GM23338 (cell line): ENCODE measurements around the gene GOSR1. TPM values are rescaled to one million over a fixed set of nuclear protein-coding genes. Genes with fewer than 3 reads are reported as not detected.

Experiments
- ATAC-seq: fragments of 200-7000 bp; cut with Tn5 transposase; 3 replicates; pipeline ENCODE4 v1.9.1; 2020
- DNase-seq: peaks from one replicate; pipeline ENCODE4 v3.0.0-alpha.2; 2015; ENCODE audit warnings: low spot score
- H2AFZ ChIP-seq: fragments of 200-600 bp; sonication (generic); 2 replicates; pipeline ENCODE4 v1.8.0; 2016; ENCODE audit warnings: antibody characterized with exemption, mild to moderate bottlenecking, moderate library complexity
- H3F3A ChIP-seq: fragments of 200-600 bp; sonication (generic); replicated peaks from 2 replicates; pipeline ENCODE4 v1.8.0; 2017; ENCODE audit warnings: antibody characterized with exemption, mixed run types, low read depth
- H3K27ac ChIP-seq: fragments of 200-600 bp; sonication (generic); 2 replicates; pipeline ENCODE4 v1.6.1; 2016; ENCODE audit warnings: low read depth
- H3K27me3 ChIP-seq: fragments of 200-600 bp; sonication (generic); 2 replicates; pipeline ENCODE4 v1.8.0; 2016; ENCODE audit warnings: mild to moderate bottlenecking, mixed run types, moderate library complexity; ENCODE audit not compliant: insufficient read depth
- H3K36me3 ChIP-seq: fragments of 200-600 bp; sonication (generic); 2 replicates; pipeline ENCODE4 v1.8.0; 2016; ENCODE audit warnings: mild to moderate bottlenecking; ENCODE audit not compliant: insufficient read depth
- H3K4me1 ChIP-seq: fragments of 200-600 bp; sonication (generic); 2 replicates; pipeline ENCODE4 v1.8.0; 2016; ENCODE audit warnings: mild to moderate bottlenecking, moderate library complexity; ENCODE audit not compliant: insufficient read depth
- H3K4me2 ChIP-seq: fragments of 200-600 bp; sonication (generic); 2 replicates; pipeline ENCODE4 v1.7.1; 2017; ENCODE audit warnings: mixed run types
- H3K4me3 ChIP-seq: fragments of 200-600 bp; sonication (generic); 2 replicates; pipeline ENCODE4 v1.6.1; 2016; ENCODE audit warnings: mixed run types
- H3K79me2 ChIP-seq: fragments of 200-600 bp; sonication (generic); replicated peaks from 2 replicates; pipeline ENCODE4 v1.8.0; 2017; ENCODE audit warnings: mild to moderate bottlenecking; ENCODE audit not compliant: insufficient read depth
- H3K9me2 ChIP-seq: fragments of 200-600 bp; sonication (generic); 2 replicates; pipeline ENCODE4 v1.8.0; 2017; ENCODE audit not compliant: insufficient read depth
- H4K20me1 ChIP-seq: fragments of 200-600 bp; sonication (generic); replicated peaks from 2 replicates; pipeline ENCODE4 v1.8.0; 2017; ENCODE audit warnings: mild to moderate bottlenecking; ENCODE audit not compliant: insufficient read depth
- H3K27ac Mint-ChIP-seq: 2 replicates; pipeline ENCODE4 v1.8.0; 2020; ENCODE audit warnings: inconsistent platforms, mild to moderate bottlenecking, moderate library complexity, mixed read lengths
- H3K27me3 Mint-ChIP-seq: 3 replicates; pipeline ENCODE4 v1.8.0; 2022; ENCODE audit warnings: low read depth, mild to moderate bottlenecking, moderate library complexity, mixed read lengths, inconsistent platforms; ENCODE audit not compliant: insufficient read depth, poor library complexity
- H3K36me3 Mint-ChIP-seq: 3 replicates; pipeline ENCODE4 v1.8.0; 2021; ENCODE audit warnings: low read depth, mild to moderate bottlenecking, inconsistent platforms, moderate library complexity, mixed read lengths
- H3K4me1 Mint-ChIP-seq: 3 replicates; pipeline ENCODE4 v1.8.0; 2020; ENCODE audit warnings: mild to moderate bottlenecking, inconsistent platforms, mixed read lengths
- H3K4me3 Mint-ChIP-seq: 3 replicates; pipeline ENCODE4 v1.8.0; 2021; ENCODE audit warnings: moderate library complexity, mild to moderate bottlenecking, inconsistent platforms, mixed read lengths
- H3K9me3 Mint-ChIP-seq: 3 replicates; pipeline ENCODE4 v1.8.0; 2020; ENCODE audit warnings: moderate library complexity, mild to moderate bottlenecking, inconsistent platforms, mixed read lengths
- EZH2 ChIP-seq: fragments of 200-600 bp; sonication (generic); IDR thresholded peaks from one replicate; pipeline ENCODE4 v1.8.0; 2017; ENCODE audit warnings: antibody characterized with exemption, mild to moderate bottlenecking, low read depth; ENCODE audit not compliant: unreplicated experiment
- EZH2phosphoT487 ChIP-seq: fragments of 200-600 bp; sonication (generic); IDR thresholded peaks from one replicate; pipeline ENCODE4 v1.8.1; 2018; ENCODE audit warnings: antibody characterized with exemption; ENCODE audit not compliant: unreplicated experiment
- JUNB ChIP-seq: IDR thresholded peaks from one replicate; pipeline ENCODE4 v1.6.1; 2016; ENCODE audit warnings: antibody characterized with exemption; ENCODE audit not compliant: unreplicated experiment
- POLR2AphosphoS5 ChIP-seq: IDR thresholded peaks from 2 replicates; pipeline ENCODE4 v1.6.1; 2016; ENCODE audit warnings: antibody characterized with exemption, low read depth
- STAT1 ChIP-seq: IDR thresholded peaks from one replicate; pipeline ENCODE4 v1.6.1; 2016; ENCODE audit warnings: antibody characterized with exemption; ENCODE audit not compliant: unreplicated experiment
- ZNF114 ChIP-seq: fragments of 250-450 bp; sonication (Bioruptor Pico); IDR thresholded peaks from 2 replicates; pipeline ENCODE4 v1.5.0; 2020; ENCODE audit warnings: mild to moderate bottlenecking, moderate library complexity
- ZNF331 ChIP-seq: fragments of 250-450 bp; sonication (Bioruptor Pico); IDR thresholded peaks from 2 replicates; pipeline ENCODE4 v1.5.0; 2020; ENCODE audit warnings: low read depth, mild to moderate bottlenecking, moderate library complexity
- polyA plus RNA-seq: library from polyadenylated mRNA; unstranded; fragments of >200 nt; fragmentation: Nextera tagmentation; extraction: Ambion mirVana; gene quantifications from 2 replicates; pipeline ENCODE4 v1.2.1, GENCODE V29; 2016
- total RNA-seq: library from RNA; depleted of rRNA; stranded (reverse); fragments of >200 nt; shearing (Covaris generic); gene quantifications from 2 replicates; pipeline ENCODE4 v1.2.3, GENCODE V29; 2014
- TF ChIP-seq, protein P1 (sequence below): IDR thresholded peaks from one replicate; pipeline ENCODE4 v1.6.1; 2018; ENCODE audit warnings: antibody characterized with exemption; ENCODE audit not compliant: unreplicated experiment
- TF ChIP-seq, protein P2 (sequence below): IDR thresholded peaks from 2 replicates; pipeline ENCODE4 v1.6.1; 2016; ENCODE audit warnings: antibody characterized with exemption
- TF ChIP-seq, protein P3 (sequence below): fragments of 250-450 bp; sonication (Bioruptor Pico); IDR thresholded peaks from 2 replicates; pipeline ENCODE4 v1.5.0; 2020; ENCODE audit warnings: mild to moderate bottlenecking, moderate library complexity

Gene GOSR1
- total and polyA plus RNA-seq, 2 experiments from 2014 or later = 33.4 to 74.1 TPM

DNA sequence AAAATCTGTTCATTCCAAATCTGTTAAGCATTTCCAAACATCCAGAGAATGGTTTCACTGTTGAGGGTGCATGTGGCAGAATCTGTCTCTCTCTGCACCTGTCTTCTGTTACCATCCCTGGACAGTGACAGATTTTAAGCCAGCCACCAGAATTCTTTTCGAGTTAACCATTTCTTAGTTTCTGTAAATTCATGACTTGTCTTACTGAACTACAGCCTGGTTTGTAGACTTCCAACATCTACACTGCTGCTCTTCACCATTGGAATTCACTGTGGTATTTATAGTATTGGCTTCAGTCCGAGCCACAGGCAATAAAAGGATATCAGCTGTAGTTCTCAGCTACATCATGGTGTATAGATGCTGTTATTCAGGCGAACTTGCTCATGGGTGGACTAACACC lies 47.6 kb downstream of the GOSR1 start (continued):
- TF ChIP-seq, protein P1, sequence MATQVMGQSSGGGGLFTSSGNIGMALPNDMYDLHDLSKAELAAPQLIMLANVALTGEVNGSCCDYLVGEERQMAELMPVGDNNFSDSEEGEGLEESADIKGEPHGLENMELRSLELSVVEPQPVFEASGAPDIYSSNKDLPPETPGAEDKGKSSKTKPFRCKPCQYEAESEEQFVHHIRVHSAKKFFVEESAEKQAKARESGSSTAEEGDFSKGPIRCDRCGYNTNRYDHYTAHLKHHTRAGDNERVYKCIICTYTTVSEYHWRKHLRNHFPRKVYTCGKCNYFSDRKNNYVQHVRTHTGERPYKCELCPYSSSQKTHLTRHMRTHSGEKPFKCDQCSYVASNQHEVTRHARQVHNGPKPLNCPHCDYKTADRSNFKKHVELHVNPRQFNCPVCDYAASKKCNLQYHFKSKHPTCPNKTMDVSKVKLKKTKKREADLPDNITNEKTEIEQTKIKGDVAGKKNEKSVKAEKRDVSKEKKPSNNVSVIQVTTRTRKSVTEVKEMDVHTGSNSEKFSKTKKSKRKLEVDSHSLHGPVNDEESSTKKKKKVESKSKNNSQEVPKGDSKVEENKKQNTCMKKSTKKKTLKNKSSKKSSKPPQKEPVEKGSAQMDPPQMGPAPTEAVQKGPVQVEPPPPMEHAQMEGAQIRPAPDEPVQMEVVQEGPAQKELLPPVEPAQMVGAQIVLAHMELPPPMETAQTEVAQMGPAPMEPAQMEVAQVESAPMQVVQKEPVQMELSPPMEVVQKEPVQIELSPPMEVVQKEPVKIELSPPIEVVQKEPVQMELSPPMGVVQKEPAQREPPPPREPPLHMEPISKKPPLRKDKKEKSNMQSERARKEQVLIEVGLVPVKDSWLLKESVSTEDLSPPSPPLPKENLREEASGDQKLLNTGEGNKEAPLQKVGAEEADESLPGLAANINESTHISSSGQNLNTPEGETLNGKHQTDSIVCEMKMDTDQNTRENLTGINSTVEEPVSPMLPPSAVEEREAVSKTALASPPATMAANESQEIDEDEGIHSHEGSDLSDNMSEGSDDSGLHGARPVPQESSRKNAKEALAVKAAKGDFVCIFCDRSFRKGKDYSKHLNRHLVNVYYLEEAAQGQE = no peak

DNA sequence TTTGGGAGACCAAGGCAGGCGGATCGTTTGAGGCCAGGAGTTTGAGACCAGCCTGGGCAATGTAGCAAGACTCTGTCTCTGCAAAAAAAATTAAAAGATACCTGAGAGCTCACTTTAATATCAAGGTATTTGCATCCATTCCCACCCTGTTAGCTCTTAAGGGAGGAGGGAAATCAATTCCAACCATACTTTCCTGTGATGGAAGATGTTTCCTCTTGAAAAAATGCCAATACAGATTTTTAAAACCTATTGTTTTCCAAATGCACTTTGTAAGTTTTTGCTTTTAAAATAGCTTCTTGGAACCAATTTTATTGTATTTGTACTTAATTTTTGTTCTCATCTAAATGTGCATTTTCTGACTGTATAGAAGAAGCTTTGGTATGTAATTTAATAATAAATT lies 49.2 kb downstream of the GOSR1 start:
- H3K79me2 ChIP-seq = no peaks in the 10 kb centered on the region
- H2AFZ ChIP-seq = no peak overlapping the region
- peaks cover 16% of the 10 kb centered on the region for H3K36me3 ChIP-seq
- no peaks in the 10 kb centered on the region for H3F3A ChIP-seq
- H3K27ac ChIP-seq = no peak overlapping the region
- no peak overlapping the region for H3K4me2 ChIP-seq
- H3K27me3 Mint-ChIP-seq = peaks cover 7% of the 10 kb centered on the region
- H3K4me3 ChIP-seq = no peak overlapping the region
- peaks cover 31% of the 10 kb centered on the region for H3K36me3 Mint-ChIP-seq
- no peak overlapping the region for H3K27ac Mint-ChIP-seq
- no peak overlapping the region for H3K4me3 Mint-ChIP-seq
- H3K4me1 ChIP-seq = no peaks in the 10 kb centered on the region
- H3K9me3 Mint-ChIP-seq = peaks cover 18% of the 10 kb centered on the region
- no peaks in the 10 kb centered on the region for H3K4me1 Mint-ChIP-seq
- ATAC-seq (no peak), DNase-seq (no peak)
- H4K20me1 ChIP-seq = peaks cover 6% of the 10 kb centered on the region; the same call in 1 of the 2 replicates
- no peaks in the 10 kb centered on the region for H3K27me3 ChIP-seq
- H3K9me2 ChIP-seq = no peaks in the 10 kb centered on the region
- TF ChIP-seq, protein P2, sequence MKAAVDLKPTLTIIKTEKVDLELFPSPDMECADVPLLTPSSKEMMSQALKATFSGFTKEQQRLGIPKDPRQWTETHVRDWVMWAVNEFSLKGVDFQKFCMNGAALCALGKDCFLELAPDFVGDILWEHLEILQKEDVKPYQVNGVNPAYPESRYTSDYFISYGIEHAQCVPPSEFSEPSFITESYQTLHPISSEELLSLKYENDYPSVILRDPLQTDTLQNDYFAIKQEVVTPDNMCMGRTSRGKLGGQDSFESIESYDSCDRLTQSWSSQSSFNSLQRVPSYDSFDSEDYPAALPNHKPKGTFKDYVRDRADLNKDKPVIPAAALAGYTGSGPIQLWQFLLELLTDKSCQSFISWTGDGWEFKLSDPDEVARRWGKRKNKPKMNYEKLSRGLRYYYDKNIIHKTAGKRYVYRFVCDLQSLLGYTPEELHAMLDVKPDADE = no peak
- TF ChIP-seq STAT1 (no peak), JUNB (no peak), ZNF331 (no peak), POLR2AphosphoS5 (no peak), EZH2phosphoT487 (no peak), ZNF114 (CRISPR knock-in tag) (no peak), EZH2 (no peak)
- TF ChIP-seq, protein P3, sequence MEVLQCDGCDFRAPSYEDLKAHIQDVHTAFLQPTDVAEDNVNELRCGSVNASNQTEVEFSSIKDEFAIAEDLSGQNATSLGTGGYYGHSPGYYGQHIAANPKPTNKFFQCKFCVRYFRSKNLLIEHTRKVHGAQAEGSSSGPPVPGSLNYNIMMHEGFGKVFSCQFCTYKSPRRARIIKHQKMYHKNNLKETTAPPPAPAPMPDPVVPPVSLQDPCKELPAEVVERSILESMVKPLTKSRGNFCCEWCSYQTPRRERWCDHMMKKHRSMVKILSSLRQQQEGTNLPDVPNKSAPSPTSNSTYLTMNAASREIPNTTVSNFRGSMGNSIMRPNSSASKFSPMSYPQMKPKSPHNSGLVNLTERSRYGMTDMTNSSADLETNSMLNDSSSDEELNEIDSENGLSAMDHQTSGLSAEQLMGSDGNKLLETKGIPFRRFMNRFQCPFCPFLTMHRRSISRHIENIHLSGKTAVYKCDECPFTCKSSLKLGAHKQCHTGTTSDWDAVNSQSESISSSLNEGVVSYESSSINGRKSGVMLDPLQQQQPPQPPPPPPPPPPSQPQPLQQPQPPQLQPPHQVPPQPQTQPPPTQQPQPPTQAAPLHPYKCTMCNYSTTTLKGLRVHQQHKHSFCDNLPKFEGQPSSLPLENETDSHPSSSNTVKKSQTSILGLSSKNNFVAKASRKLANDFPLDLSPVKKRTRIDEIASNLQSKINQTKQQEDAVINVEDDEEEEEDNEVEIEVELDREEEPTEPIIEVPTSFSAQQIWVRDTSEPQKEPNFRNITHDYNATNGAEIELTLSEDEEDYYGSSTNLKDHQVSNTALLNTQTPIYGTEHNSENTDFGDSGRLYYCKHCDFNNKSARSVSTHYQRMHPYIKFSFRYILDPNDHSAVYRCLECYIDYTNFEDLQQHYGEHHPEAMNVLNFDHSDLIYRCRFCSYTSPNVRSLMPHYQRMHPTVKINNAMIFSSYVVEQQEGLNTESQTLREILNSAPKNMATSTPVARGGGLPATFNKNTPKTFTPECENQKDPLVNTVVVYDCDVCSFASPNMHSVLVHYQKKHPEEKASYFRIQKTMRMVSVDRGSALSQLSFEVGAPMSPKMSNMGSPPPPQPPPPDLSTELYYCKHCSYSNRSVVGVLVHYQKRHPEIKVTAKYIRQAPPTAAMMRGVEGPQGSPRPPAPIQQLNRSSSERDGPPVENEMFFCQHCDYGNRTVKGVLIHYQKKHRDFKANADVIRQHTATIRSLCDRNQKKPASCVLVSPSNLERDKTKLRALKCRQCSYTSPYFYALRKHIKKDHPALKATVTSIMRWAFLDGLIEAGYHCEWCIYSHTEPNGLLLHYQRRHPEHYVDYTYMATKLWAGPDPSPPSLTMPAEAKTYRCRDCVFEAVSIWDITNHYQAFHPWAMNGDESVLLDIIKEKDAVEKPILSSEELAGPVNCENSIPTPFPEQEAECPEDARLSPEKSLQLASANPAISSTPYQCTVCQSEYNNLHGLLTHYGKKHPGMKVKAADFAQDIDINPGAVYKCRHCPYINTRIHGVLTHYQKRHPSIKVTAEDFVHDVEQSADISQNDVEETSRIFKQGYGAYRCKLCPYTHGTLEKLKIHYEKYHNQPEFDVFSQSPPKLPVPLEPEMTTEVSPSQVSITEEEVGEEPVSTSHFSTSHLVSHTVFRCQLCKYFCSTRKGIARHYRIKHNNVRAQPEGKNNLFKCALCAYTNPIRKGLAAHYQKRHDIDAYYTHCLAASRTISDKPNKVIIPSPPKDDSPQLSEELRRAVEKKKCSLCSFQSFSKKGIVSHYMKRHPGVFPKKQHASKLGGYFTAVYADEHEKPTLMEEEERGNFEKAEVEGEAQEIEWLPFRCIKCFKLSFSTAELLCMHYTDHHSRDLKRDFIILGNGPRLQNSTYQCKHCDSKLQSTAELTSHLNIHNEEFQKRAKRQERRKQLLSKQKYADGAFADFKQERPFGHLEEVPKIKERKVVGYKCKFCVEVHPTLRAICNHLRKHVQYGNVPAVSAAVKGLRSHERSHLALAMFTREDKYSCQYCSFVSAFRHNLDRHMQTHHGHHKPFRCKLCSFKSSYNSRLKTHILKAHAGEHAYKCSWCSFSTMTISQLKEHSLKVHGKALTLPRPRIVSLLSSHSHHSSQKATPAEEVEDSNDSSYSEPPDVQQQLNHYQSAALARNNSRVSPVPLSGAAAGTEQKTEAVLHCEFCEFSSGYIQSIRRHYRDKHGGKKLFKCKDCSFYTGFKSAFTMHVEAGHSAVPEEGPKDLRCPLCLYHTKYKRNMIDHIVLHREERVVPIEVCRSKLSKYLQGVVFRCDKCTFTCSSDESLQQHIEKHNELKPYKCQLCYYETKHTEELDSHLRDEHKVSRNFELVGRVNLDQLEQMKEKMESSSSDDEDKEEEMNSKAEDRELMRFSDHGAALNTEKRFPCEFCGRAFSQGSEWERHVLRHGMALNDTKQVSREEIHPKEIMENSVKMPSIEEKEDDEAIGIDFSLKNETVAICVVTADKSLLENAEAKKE (CRISPR knock-in tag) = no peak
- TF ChIP-seq, protein P1 = no peak
